NCI-H1092 (cell line): ENCODE results near the gene ALKBH5.

Source experiments
- DNase-seq: peaks from one replicate; lab custom pipeline; 2025; lab: John Stamatoyannopoulos, UW

ALKBH5 gene

DNA sequence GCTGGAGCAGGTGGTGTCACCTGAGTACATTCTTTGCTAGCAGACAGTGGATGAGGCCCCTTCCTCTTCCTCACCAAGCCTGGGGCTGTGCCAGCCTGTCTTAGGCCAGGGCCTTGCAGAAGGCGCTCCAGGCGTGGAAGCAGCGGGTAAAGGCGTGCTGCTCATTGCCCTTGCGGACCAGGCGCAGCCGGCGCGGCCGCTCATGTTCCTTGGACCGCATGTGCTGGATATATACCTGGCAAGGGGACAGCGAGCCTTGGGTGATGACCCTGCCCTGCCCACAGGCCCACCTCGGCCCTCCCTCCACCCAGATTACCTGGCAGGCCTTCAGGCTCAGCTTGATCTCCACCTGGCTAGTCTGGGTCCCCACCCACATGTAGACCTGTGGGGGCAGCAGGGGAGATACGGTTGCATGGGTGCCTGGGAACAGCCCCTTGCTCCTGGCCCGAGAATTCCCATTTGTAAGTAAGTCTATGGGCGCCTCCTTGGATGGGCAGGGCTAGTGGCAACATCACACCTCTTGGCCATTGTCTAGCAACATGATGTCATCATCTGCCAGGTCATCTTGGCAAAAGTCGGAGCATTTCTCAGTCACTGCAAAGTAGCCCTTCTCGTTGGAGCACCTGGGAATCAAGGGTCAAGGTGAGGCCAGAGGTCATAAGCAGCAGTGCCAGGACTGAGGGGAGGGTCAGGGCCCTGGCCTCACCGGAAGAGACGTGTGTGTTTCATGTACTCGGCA lies 61.6 kb downstream of the ALKBH5 start:
- DNase-seq: no peak

DNA sequence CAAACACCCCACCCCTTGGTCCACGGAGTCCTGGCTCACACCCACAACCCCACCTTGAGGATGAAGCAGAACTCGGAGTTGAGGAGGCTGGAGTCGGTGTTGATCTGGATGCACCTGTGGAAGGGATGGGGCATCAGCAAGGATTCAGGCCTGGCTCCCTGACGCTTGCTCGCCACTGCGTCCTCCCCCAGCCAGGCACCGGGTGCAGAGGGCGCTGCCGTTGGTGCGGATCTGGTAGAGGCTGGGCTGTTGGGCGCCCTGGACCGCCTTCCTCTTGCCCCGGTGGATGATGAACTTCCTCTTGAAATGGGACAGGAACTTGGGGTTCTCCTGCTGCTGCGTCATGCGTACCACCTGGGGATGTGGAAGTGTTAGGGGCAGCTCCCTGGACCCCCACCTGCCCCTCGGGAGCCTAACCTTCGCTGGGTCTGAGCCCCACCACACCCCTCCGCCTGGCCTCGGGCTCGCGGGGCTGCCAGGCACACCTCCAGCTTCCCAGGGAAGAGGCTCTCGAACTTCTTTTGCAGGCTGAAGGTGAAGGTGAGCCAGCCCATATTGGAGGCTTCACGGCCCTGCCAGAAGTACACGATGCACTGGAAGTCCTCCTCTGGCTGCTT lies 62.6 kb downstream of the ALKBH5 start:
- no peak for DNase-seq

DNA sequence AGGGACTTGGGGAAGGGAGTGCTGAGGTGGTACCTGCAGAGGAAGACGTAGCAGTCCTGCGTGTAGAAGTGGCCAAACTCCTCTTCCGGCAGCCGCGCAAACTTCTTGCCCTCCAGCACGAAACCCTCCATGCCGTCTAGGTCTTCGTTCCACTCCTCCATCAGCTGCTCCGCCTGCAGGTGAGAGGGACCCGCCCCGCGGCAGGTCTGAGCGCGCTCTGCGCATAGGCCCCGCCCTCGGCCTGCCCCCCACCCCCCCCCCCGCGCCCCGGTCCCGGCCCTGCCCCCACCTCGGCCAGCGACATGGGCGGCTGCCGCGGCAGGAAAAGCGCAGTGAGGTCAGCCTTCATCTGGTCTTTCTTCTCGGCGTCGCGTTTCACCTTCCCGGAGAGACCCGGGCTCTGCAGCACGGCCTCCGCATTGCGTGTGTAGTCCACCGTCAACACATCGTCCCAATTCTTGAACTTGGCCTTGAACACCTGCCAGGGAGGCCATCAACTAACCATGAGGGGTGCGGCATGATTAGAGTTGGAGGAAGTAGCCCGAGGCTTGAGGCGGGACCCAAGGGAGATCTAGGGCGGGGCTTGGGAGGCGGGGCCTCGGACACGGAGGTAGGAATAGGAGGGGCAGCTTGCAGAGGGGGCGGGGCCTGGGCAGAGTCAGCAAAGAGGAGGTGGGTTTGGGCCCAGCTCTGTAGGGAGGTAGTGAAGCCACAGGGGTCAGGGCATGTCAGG lies 63.4 kb downstream of the ALKBH5 start:
- DNase-seq: peak; percentile 3

DNA sequence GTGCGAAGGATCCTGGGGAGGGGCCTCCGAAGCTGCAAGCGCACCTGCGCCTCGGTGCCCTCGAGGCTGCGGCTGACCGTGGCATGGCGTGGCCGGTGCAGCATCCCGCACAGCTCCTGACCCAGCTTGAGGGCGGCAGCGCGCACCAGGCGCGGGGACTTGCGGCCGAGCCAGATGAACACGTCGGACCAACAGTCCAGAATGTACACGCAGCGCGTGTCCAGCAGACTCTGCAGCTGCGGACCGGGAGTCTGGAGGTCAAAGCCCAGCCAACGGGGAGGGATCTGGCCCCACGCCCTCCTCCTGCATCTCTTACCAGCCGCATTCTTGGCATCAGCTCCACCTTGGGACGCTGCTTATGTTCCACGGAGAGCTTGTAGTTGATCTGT lies 64.0 kb downstream of the ALKBH5 start:
- DNase-seq: no peak

DNA sequence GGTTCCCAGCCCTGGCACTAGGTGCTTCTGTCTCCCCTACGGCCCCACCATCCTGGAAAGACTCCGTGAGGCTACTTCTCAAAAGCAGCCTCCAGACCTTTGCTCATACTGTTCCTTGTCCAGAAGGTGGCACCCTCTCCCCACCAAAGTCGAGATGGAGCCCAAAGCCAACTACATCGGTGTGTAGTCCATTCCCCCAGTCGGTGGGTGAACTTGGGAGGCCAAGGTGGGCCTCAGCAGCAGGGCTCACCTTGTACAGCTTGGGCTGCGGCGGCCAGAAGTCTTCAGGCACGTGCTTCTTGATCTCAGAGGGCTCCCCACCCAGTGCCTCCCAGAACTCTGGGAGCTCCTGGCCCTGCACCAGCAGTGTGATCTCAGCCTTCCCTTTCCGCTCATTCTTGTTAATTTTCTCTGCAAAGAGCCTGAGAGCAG lies 64.7 kb downstream of the ALKBH5 start:
- peak; percentile 48 for DNase-seq

DNA sequence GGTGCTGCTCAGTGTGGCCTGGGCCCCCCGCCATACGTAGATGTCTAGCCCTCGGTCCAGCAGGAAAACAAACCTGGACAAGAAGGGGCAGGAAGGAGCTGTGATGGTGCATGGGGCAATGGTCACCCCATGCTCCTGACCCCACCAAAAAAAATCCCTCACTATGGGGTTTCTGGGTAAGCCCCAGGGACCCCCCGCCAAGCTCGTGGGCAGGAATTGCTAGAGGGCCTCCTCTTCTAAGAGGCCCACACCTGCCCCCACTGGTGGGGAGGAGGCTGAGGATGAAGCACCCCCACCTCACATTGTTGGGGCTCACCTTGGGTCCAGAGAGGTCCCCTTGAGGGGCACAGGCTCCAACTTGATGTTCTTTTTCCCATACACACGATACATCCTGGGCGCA lies 65.2 kb downstream of the ALKBH5 start:
- no peak for DNase-seq

DNA sequence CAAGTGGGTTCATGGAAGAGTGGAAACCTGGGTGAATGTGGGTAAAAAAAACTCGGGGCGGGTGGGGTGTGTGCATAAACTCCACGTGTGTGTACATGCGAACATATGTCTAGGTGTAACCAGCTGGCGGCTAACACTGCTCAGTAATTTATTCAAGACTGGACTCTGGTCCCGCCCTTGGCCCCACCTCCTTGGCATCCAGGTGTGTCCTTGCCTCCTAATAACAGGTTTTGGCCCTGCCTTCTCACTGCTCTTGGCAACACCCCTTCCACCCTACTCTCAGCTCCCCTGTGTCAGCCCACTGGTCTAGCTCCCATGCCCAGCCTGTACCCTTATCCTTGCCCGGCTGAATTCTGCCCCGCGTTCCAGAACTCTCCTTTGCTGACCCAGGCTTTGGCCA lies 66.6 kb downstream of the ALKBH5 start:
- no peak for DNase-seq

DNA sequence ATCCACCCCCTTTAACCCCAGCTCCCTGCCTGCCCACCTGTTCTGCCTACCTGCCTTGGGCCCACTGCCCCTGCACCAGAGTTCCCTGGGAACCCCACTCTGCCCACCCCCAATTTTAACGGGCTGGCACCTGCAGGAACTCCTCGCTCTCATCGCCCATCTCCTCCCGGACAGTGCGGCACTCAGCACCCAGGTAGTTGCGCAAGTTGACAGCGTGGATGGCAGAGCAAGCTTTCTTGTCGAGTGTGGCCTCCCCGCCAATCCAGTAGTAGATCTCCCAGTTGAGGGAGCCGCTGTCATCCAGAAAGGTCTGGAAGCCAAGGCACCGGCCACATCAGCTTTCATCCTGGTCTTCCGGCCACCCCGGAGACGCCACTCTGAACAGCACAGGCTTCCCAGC lies 67.1 kb downstream of the ALKBH5 start:
- DNase-seq: no peak

DNA sequence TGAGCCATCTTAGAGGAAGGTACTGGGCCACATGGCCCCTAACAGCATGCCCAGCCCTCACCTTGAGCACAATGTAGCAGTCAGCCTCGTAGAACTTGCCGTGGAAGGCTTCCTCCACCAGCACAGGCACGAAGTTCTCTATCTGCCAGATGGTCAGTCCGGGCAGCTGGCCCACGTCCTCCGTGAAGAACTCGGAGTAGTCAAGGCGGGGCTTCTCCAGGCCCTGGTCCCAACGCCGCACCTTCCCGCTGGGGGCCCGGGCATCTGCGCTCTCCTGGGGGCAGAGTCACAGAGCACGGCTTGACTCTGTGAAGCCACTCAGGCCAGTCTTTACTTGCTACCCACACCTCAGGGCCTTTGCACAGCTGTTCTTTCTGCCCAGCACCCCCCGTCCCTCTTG lies 67.6 kb downstream of the ALKBH5 start:
- no peak for DNase-seq

DNA sequence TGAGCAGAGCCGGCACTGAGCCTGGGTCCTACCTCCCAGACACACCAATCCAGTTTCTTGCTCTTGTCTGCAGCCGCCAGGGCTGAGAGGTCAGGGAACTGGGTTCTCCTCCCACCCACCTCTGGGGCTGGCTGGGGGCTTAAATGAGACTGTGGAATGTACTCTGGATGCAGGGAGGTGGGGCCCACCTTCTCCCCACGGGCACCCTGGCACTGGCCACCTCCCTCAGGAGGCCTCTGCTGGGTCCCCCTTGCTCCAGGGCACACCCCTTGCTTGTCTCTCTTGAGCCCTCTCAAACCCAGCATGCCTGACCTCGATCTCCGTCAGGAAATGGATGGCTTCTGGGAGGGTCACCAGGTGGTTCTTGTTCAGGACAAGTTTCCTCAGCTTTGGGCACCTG lies 68.5 kb downstream of the ALKBH5 start:
- DNase-seq: no peak

DNA sequence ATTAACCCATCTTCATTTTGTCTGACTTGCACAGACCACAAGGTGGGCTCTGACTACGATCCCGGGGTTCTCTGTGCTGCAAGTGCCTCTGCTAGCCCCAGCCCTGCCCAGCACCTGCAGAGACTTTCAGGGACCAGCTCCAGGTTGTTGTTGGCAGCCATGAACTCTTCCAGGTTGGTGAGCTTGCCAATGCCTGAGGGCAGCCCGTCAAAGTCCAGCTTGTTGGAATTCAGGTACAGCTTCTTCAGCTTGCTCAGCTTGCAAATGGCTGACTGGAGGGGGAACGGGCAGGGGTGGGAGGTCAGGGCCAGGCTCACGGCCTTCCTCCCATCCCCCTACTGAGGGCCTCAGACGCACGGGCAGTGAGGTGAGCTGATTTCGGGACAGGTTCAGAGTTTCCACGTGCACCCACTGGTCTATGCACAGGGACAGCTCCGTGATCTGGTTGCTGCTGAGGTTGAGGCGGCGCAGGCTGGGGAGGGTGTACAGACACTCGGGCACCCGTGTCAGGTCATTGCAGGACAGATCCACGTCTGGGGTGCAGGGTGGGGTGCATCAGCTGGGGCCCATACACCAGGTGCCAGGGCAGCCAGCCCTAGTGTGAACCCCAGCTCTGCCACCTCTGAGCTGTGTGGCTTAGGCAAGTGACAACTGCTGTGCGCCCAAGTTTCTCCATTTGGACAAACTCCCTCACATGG lies 69.7 kb downstream of the ALKBH5 start:
- DNase-seq: no peak

DNA sequence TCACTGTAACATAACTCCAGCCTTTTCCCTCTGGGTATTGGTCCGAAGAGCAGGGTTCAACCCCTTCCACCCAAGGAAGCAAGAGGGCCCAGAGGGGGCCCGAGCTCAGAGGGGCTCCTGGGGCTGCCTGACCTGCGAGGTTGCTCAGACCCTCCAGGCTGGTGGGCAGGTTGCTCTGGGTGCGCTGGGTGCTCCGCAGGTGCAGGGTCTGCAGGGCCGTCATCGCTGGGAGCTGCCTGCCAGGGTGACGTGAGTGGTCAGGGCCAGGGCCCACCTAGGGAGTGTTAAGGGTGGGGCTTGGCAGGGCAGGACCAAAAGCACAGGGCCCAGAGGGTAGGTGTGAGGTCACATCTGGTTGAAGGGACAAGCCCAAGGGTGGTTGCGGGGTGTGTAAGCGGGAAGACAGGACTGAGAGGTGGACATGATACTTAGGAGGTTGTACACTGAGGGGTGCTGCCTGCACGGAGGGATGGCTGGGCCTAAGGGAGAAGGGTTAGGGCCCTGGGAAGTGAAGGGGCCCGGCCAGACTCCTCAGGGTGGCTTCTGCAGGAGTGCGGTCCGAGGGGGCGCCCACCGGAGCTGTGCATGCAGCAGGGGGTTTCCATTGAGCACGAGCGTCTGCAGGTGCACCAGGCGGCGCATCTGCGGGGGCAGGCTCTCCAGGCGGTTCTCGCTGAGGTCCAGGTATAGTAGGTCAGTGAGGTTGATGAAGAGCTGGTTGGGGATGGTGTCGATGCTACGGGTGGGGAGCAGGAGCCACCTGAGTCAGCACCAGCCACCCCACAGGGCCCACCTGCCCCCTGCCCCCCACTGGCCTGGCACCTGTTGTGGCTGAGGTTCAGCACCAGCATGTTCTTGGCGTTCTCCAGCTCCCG lies 70.6 kb downstream of the ALKBH5 start:
- DNase-seq: no peak

DNA sequence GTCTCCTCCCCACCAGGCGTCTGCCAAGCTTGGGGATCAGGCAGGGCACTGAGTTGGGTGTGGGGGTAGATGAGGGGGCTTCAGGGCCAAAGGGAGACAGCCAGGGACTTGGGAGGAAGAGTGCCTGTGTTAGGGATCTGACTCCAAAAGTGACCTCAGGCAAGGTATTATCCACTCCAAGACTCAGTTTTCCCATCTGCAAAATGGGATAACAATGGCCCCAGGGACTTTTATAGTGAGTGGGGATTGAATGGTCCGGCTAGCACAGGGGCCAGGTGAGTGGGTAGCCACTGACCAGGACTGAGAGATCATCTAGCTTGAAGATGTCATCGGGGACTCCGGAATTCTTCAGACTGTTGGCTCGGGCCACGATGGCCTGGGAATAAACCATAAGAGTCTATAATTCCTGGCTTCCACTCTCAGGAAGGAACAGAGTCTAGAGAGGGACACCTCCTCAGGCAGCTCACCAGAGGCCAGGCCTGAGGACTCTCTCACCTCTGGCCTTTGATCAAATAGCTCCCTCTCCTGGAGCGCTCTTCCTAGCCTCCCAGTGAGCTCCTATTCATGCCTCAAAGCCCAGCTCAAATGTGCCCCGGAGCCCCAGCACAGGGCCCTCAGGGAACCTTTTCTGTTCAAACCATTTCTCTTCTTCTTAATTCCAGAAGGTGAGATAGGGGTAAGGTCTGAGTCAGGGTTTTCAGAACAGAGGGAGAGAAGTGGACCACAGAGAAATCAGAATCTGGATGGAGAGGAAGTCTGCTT lies 71.4 kb downstream of the ALKBH5 start:
- DNase-seq: no peak

DNA sequence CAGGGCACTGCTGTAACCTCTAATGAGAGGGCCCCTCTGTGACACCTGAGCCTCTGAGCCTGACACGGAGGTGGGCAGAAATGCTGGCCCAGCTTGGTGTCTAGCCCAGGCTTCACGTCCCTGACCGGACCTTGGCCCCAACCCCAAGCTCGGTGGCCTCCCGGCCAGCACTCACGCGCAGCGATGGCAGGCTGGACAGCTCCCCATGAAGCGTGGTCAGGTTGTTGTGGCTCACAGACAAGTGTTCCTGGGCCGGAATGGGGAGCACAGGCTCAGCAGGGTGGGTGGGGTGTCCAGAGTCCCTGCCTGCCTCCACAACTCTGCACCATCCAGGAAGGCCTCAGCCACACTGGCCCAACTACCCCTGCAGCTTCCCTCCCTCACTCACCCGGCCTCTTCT lies 72.7 kb downstream of the ALKBH5 start:
- no peak for DNase-seq

DNA sequence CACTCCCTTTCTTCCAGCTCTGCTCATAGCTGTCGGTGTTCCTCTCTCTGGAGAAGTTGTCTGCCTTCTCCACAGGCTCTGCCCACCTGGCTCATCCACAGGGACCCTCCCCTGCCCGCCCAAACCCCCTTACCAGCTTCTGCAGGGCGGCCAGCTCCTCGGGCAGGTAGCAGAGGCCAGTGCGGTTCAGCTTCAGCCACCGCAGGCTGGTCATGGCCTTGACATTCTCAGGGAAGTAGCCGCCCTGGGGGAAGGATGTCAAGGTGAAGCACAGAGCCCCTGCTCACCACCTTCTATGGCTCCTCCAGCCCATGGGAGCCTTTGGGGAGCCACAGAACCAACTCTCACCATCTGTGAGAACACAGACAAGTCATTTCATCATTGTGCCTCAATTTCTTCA lies 73.1 kb downstream of the ALKBH5 start:
- DNase-seq: no peak

DNA sequence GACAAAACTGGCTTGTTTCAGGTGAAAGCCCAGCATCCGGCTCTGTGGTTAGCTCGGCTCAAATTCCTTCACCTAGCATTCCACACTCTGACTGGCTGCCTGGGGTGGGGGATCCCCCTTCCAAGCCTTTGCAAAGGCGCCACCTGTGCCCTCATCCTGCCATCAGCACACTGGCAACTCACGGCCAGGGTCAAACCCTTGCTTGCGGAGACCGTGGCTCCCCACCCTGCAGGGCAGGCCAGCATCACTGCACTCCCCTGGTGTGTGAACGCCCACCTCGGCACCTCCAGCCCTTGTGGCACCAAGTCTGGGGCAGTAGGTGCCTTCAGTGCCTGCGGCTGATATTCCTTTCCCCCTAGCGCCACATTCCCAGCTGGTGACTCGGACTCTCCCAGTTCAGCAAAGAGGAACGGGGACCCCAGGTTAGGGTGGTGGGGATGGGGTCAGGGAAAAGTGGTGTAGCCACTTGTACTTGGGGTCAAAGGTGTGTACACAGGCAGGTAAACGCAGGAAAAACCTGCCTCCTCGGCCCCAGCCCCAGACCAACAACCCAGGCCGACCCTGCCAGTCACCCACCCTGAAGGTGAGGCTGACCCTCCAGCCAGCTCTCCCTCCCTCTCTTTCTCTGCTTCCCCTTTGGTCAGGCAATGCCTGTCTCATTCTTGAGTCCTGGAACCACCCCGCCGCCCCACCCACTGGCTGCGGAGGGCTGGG lies 73.8 kb downstream of the ALKBH5 start:
- no peak for DNase-seq

DNA sequence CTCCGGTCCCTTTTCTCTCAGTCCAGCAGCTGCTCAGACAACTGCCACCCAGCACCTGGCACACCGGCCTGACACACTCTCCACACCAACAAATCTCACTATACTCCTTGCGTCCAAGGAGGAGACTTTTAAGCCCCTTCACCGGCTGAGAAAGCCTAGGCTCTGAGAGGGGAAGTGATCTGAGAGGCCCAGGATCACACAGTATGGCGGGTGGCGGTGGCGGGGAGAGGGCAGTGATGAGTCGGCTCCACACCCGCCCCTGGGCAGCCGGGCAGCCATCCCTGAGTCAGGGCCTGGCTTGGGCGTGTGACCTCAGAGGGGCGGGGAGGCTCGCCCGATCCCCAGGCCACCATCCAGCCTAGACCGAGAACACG lies 74.3 kb downstream of the ALKBH5 start:
- no peak for DNase-seq

DNA sequence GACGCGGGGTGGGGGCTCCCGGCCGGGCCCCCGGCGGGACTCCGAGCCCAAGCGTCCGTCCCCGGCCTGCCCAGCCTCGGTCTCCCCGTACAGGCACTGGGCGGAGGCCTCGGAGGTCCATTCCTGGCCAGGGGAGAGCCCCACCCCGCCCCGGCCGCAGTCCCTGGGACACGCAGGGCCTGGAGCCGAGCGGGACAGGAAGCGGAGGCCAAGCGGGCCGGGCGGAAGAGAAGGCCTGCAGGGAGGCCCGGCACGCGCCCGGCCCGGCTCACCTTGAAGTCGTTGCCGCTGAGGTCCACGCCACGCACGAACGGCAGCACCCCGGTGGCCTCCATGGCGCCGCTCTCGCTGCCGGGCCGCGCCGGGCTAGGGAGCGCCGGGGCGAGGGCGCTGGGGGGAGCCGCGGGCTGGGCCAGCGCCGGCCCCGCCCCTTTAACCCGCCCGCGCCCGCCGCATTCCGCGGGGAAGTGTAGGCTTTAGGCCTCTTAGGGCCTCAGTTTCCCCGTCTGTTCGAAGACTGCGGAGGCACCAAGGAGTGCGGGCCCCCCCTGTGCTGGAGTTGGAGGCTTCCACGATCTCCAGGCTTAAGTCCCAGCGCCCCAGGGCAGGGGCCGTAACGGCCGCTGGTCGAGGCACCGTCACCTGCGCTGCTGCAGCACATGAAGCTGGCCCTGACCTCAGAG lies 74.9 kb downstream of the ALKBH5 start, which contains the start of gene FLII:
FLII (minus strand) TSS at position 383 of the 683 bp plus-strand sequence; CDS start at position 335, 48 bp downstream.
- DNase-seq: no peak
